WERI-Rb-1 (cell line): ENCODE results near the gene ZNF500.
A peak's percentile ranks its signal among the peaks of the same experiment; 100 is the strongest.

Source experiments
- DNase-seq: peaks from one replicate; pipeline ENCODE4 v3.0.0-alpha.2; 2020
- H3K27ac ChIP-seq: fragments of 250-450 bp; sonication (Bioruptor Pico); 2 replicates; pipeline ENCODE4 v1.5.1; 2020; ENCODE audit warnings: mild to moderate bottlenecking, moderate library complexity
- H3K27me3 ChIP-seq: fragments of 250-450 bp; sonication (Bioruptor Pico); 2 replicates; pipeline ENCODE4 v1.5.1; 2021; ENCODE audit warnings: mild to moderate bottlenecking, low read depth, moderate library complexity; ENCODE audit not compliant: insufficient read depth, severe bottlenecking
- H3K36me3 ChIP-seq: fragments of 250-450 bp; sonication (Bioruptor Pico); 2 replicates; pipeline ENCODE4 v1.5.1; 2020; ENCODE audit warnings: mild to moderate bottlenecking, moderate library complexity
- H3K4me3 ChIP-seq: 2 replicates; pipeline ENCODE4 v1.5.1; 2011; ENCODE audit warnings: low read depth, mild to moderate bottlenecking, control low read depth, low read length
- H3K9me3 ChIP-seq: fragments of 250-450 bp; sonication (Bioruptor Pico); 2 replicates; pipeline ENCODE4 v1.5.1; 2021; ENCODE audit warnings: mild to moderate bottlenecking, moderate library complexity; ENCODE audit not compliant: severe bottlenecking
- TF ChIP-seq, protein P1 (sequence below): IDR thresholded peaks from 2 replicates; pipeline ENCODE4 v1.5.1; 2011; ENCODE audit warnings: low read depth, mild to moderate bottlenecking, control low read depth, inconsistent platforms, low read length

The ZNF500 gene

GRCh38 chr16:4766875-4767628 is at the start of gene ZNF500:
ZNF500 (minus strand) TSS chr16:4767162; CDS start chr16:4765978, 1,184 bp downstream.
- H3K36me3 ChIP-seq: peaks cover 31% of the 10 kb centered on the region
- DNase-seq: peak; percentile 98
- peak within 1 kb of the TSS; percentile 77 for H3K27ac ChIP-seq
- H3K4me3 ChIP-seq: peak within 1 kb of the TSS; percentile 93
- no peaks in the 10 kb centered on the region for H3K27me3 ChIP-seq
- TF ChIP-seq, protein P1, sequence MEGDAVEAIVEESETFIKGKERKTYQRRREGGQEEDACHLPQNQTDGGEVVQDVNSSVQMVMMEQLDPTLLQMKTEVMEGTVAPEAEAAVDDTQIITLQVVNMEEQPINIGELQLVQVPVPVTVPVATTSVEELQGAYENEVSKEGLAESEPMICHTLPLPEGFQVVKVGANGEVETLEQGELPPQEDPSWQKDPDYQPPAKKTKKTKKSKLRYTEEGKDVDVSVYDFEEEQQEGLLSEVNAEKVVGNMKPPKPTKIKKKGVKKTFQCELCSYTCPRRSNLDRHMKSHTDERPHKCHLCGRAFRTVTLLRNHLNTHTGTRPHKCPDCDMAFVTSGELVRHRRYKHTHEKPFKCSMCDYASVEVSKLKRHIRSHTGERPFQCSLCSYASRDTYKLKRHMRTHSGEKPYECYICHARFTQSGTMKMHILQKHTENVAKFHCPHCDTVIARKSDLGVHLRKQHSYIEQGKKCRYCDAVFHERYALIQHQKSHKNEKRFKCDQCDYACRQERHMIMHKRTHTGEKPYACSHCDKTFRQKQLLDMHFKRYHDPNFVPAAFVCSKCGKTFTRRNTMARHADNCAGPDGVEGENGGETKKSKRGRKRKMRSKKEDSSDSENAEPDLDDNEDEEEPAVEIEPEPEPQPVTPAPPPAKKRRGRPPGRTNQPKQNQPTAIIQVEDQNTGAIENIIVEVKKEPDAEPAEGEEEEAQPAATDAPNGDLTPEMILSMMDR: no peak
- no peaks in the 10 kb centered on the region for H3K9me3 ChIP-seq

DNA sequence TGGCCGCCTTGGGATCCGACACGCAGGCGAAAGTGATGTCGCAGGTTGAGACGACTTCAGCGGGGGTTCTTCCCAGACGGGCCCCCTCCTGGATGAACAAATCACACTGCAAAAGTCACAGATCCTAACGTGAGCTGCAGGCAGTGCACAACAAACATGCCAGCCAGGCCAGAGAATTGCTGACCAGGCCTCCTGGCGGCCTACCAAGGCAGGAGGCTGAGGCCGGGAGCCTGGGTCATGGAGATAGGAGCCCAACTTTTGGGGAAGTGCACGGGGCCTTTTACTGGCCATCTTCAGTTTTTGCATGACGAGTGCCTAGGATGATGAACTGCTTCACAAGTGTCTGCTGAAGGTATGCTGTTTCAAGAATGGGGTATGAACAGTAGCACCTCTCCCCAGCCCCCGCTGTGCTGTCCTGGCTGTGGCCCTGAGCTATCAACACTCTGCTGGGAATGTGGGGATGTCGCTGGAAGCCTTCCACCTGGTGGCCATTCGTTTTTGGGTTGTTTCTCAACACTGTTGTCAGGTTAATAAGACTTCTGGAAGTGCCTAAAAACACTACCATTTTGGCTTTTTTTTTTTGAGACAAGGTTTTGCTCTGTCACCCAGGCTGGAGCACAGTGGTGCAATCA is 47.7 kb upstream of the ZNF500 start:
- H3K9me3 ChIP-seq: no peaks in the 10 kb centered on the region
- H3K4me3 ChIP-seq: no peak overlapping the region
- no peaks in the 10 kb centered on the region for H3K27me3 ChIP-seq
- H3K27ac ChIP-seq: no peak overlapping the region
- TF ChIP-seq, protein P1: no peak
- peaks cover 86% of the 10 kb centered on the region for H3K36me3 ChIP-seq
- no peak for DNase-seq

- Histone ChIP-seq H3K27me3 (no peaks in the 10 kb centered on the region), H3K4me3 (no peak overlapping the region), H3K9me3 (no peaks in the 10 kb centered on the region), H3K27ac (no peak overlapping the region), H3K36me3 (peaks cover 85% of the 10 kb centered on the region)
- no peak for DNase-seq
- TF ChIP-seq, protein P1: no peak
Measured at GRCh38 chr16:4814046-4814445, 47.1 kb upstream of the ZNF500 start.

DNA sequence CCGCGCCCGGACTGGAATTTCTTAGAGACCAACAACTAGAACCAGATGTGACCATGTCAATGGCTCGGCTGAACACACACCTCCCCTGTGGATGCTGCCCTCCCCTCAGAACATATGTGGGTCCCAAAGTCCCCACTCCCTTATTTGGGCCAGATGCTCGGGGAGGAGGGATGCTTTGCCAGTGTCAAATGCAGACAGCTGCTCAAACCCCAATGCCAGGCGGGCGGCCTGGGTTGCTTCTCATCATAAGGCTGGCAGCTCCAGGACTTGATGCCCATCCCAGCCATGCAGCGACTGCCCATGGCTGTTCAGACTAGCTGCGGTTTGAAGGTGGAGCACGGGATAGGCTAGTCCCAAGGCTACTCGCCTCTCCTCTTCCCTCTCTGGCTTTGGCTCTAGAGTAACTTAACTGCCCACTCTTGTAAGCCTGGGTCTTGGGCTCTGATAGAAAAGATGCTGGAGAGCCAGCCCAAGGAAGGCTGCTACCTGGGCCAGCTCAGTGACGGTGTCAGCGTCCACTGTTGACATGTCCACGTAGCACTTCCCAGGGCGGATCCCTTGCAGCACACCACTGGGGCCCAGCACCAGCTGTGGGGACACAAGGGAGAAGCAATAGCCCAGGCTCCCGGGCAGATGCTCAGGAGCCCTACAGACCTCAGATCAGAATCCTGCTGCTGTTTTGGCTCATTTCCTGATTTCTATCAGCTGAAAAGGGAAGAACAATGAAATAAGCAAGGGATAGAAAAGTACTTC is 46.5 kb upstream of the ZNF500 start:
- no peak for DNase-seq
- H3K4me3 ChIP-seq: no peak overlapping the region
- TF ChIP-seq, protein P1: no peak
- no peak overlapping the region for H3K27ac ChIP-seq
- H3K27me3 ChIP-seq: no peaks in the 10 kb centered on the region
- H3K36me3 ChIP-seq: peaks cover 82% of the 10 kb centered on the region
- no peaks in the 10 kb centered on the region for H3K9me3 ChIP-seq

DNA sequence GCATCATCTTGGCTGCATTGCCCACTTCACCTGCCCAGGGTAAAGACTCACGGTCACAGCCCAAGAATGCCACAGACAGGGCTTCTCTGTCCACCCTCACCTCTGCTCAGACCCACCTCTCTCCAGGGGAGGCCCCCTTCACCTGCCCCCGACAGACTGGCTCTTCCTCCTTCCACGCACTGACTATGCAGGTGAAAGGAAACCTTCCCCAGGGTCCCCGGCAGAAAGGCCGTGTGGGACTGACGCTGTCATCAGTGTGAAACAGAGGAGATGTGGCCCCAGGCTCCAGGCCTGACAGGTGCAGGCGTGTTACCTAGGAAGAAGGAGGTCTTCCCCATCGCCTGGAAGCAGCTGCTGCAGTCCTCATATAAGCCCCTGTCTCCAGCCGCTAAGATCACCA is 44.8 kb upstream of the ZNF500 start:
- H3K27ac ChIP-seq: no peak overlapping the region
- H3K4me3 ChIP-seq: no peak overlapping the region
- no peak for DNase-seq
- TF ChIP-seq, protein P1: no peak
- H3K9me3 ChIP-seq: no peaks in the 10 kb centered on the region
- peaks cover 81% of the 10 kb centered on the region for H3K36me3 ChIP-seq
- no peaks in the 10 kb centered on the region for H3K27me3 ChIP-seq
